ENCODE results near the gene ANKRD33B. TPM values are rescaled to one million over a fixed set of nuclear protein-coding genes. Genes with fewer than 3 reads are reported as not detected.
"Not testable (repeated sequence)": the region's sequence is repeated elsewhere in the genome, so short reads cannot be mapped to it uniquely, and the experiment has no call there.

The ANKRD33B gene
- total RNA-seq, 1 donor from 2014 or later, result 2.9 TPM

GRCh38 chr5:10636363-10637142 lies 72.7 kb downstream of the ANKRD33B start:
- ATAC-seq (ENCODE audit: poor library complexity), result no peak
- intact Hi-C loops (cut with DNase I), result no loop called here
- no peak for DNase-seq

- ATAC-seq (ENCODE audit: poor library complexity) (no peak), DNase-seq (no peak)
- intact Hi-C loops (cut with DNase I), result no loop called here
These were observed 74.1 kb downstream of the ANKRD33B start for GRCh38 chr5:10637944-10638343.

- ATAC-seq (ENCODE audit: poor library complexity); DNase-seq; intact Hi-C loops (cut with DNase I): not testable (repeated sequence)
These were observed 74.9 kb downstream of the ANKRD33B start for GRCh38 chr5:10638723-10639122.

- intact Hi-C loops (cut with DNase I), result no loop called here
- ATAC-seq (ENCODE audit: poor library complexity), result no peak
These were observed 76.0 kb downstream of the ANKRD33B start for GRCh38 chr5:10639846-10640368.

GRCh38 chr5:10642367-10642766 lies 78.5 kb downstream of the ANKRD33B start:
- no peak for DNase-seq
- no peak for ATAC-seq (ENCODE audit: poor library complexity)
- intact Hi-C loops (cut with DNase I), result no loop called here

More at GRCh38 chr5:10639846-10640368, 76.0 kb downstream of the ANKRD33B start:
- no peak for DNase-seq

GRCh38 chr5:10644192-10644591 lies 80.3 kb downstream of the ANKRD33B start:
- DNase-seq, result no peak
- no peak for ATAC-seq (ENCODE audit: poor library complexity)
- intact Hi-C loops (cut with DNase I), result no loop called here

- intact Hi-C loops (cut with DNase I), result no loop called here
- no peak for ATAC-seq (ENCODE audit: poor library complexity)
- no peak for DNase-seq
These were observed 81.3 kb downstream of the ANKRD33B start for GRCh38 chr5:10645146-10645545.

- DNase-seq (no peak), ATAC-seq (ENCODE audit: poor library complexity) (no peak)
- intact Hi-C loops (cut with DNase I), result no loop called here
These were observed 81.8 kb downstream of the ANKRD33B start for GRCh38 chr5:10645671-10646070.

GRCh38 chr5:10647640-10648039 lies 83.8 kb downstream of the ANKRD33B start:
- DNase-seq (no peak), ATAC-seq (ENCODE audit: poor library complexity) (no peak)
- intact Hi-C loops (cut with DNase I), result no loop called here

- no peak for DNase-seq
- no peak for ATAC-seq (ENCODE audit: poor library complexity)
- intact Hi-C loops (cut with DNase I), result no loop called here
These were observed 85.2 kb downstream of the ANKRD33B start for GRCh38 chr5:10648806-10649665.

GRCh38 chr5:10649666-10650380 lies 86.0 kb downstream of the ANKRD33B start:
- ATAC-seq (ENCODE audit: poor library complexity), result no peak
- intact Hi-C loops (cut with DNase I), result no loop called here
- DNase-seq, result no peak

- ATAC-seq (ENCODE audit: poor library complexity), result no peak
- DNase-seq, result no peak
- intact Hi-C loops (cut with DNase I), result no loop called here
These were observed 88.3 kb downstream of the ANKRD33B start for GRCh38 chr5:10652151-10652550.

GRCh38 chr5:10652606-10653005 lies 88.7 kb downstream of the ANKRD33B start:
- intact Hi-C loops (cut with DNase I), result no loop called here
- no peak for DNase-seq
- ATAC-seq (ENCODE audit: poor library complexity), result peak; percentile 6

GRCh38 chr5:10653043-10653442 lies 89.2 kb downstream of the ANKRD33B start:
- ATAC-seq (ENCODE audit: poor library complexity), result peak; percentile 89
- intact Hi-C loops (cut with DNase I), result no loop called here
- DNase-seq, result peak; percentile 88

- intact Hi-C loops (cut with DNase I), result no loop called here
- peak; percentile 26 for ATAC-seq (ENCODE audit: poor library complexity)
- no peak for DNase-seq
These were observed 90.0 kb downstream of the ANKRD33B start for GRCh38 chr5:10653751-10654400.

- ATAC-seq (ENCODE audit: poor library complexity), result no peak
- intact Hi-C loops (cut with DNase I), result no loop called here
- no peak for DNase-seq
These were observed 90.7 kb downstream of the ANKRD33B start for GRCh38 chr5:10654566-10654965.

GRCh38 chr5:10655161-10655971 lies 91.5 kb downstream of the ANKRD33B start:
- ATAC-seq (ENCODE audit: poor library complexity) (no peak), DNase-seq (no peak)
- intact Hi-C loops (cut with DNase I), result no loop called here
